OCI-LY1 (cell line): ENCODE measurements around the gene AURKB.

Source experiments
- H2AFZ ChIP-seq: fragments of 200-600 bp; sonication (generic), shearing (Covaris generic); 2 replicates; pipeline ENCODE4 v1.6.0; 2014; ENCODE audit warnings: antibody characterized with exemption, mild to moderate bottlenecking, low read length
- H3F3A ChIP-seq: fragments of 200-600 bp; sonication (generic), shearing (Covaris generic); 2 replicates; pipeline ENCODE4 v1.6.0; 2014; ENCODE audit warnings: mild to moderate bottlenecking, antibody characterized with exemption, low read length, moderate library complexity; ENCODE audit not compliant: insufficient read depth
- H3K27ac ChIP-seq: fragments of 200-600 bp; sonication (generic); 2 replicates; pipeline ENCODE4 v1.5.1; 2014; ENCODE audit warnings: low read length, mixed run types, mild to moderate bottlenecking, low read depth; ENCODE audit not compliant: poor library complexity, severe bottlenecking
- H3K27me3 ChIP-seq: fragments of 200-600 bp; sonication (generic); 2 replicates; pipeline ENCODE4 v1.6.0; 2014; ENCODE audit warnings: antibody characterized with exemption, mild to moderate bottlenecking, low read length, moderate library complexity; ENCODE audit not compliant: insufficient read depth
- H3K36me3 ChIP-seq: fragments of 200-600 bp; sonication (generic); 2 replicates; pipeline ENCODE4 v1.6.1; 2014; ENCODE audit warnings: mild to moderate bottlenecking, antibody characterized with exemption, low read length, moderate library complexity, mixed read lengths; ENCODE audit not compliant: insufficient read depth
- H3K4me1 ChIP-seq: fragments of 200-600 bp; sonication (generic); 2 replicates; pipeline ENCODE4 v1.5.1; 2014; ENCODE audit warnings: mild to moderate bottlenecking, low read length, moderate library complexity; ENCODE audit not compliant: insufficient read depth, severe bottlenecking
- H3K4me2 ChIP-seq: fragments of 200-600 bp; sonication (generic), shearing (Covaris generic); 2 replicates; pipeline ENCODE4 v1.6.1; 2014; ENCODE audit warnings: low read length
- H3K4me3 ChIP-seq: fragments of 200-600 bp; sonication (generic); 2 replicates; pipeline ENCODE4 v1.5.1; 2014; ENCODE audit warnings: low read length, low read depth, mild to moderate bottlenecking, mixed read lengths; ENCODE audit not compliant: poor library complexity, severe bottlenecking
- H3K79me2 ChIP-seq: fragments of 200-600 bp; shearing (Covaris generic); 2 replicates; pipeline ENCODE4 v1.6.1; 2016; ENCODE audit warnings: mixed run types, low read length, mixed read lengths; ENCODE audit not compliant: insufficient read depth
- H3K9ac ChIP-seq: fragments of 200-600 bp; sonication (generic), shearing (Covaris generic); 2 replicates; pipeline ENCODE4 v1.6.1; 2014; ENCODE audit warnings: mild to moderate bottlenecking, low read length, mixed read lengths
- H3K9me2 ChIP-seq: fragments of 200-600 bp; sonication (generic), shearing (Covaris generic); 2 replicates; pipeline ENCODE4 v1.6.1; 2014; ENCODE audit warnings: low read depth, mild to moderate bottlenecking, low read length, mixed read lengths
- H3K9me3 ChIP-seq: fragments of 200-600 bp; shearing (Covaris generic); 2 replicates; pipeline ENCODE4 v1.6.1; 2014; ENCODE audit warnings: low read length, mixed read lengths
- H4K20me1 ChIP-seq: fragments of 200-600 bp; sonication (generic), shearing (Covaris generic); 2 replicates; pipeline ENCODE4 v1.6.0; 2016; ENCODE audit warnings: mild to moderate bottlenecking, low read length; ENCODE audit not compliant: insufficient read depth
- EZH2 ChIP-seq: fragments of 200-600 bp; sonication (generic), shearing (Covaris generic); IDR thresholded peaks from 2 replicates; pipeline ENCODE4 v1.8.0; 2017; ENCODE audit warnings: borderline replicate concordance, mixed run types, mild to moderate bottlenecking, antibody characterized with exemption, low read length, moderate library complexity, mixed read lengths
- TF ChIP-seq, protein P1 (sequence below): fragments of 200-600 bp; sonication (generic), shearing (Covaris generic); IDR thresholded peaks from 2 replicates; pipeline ENCODE4 v1.5.1; 2017; ENCODE audit warnings: mild to moderate bottlenecking, antibody characterized with exemption, low read length, moderate library complexity, mixed read lengths

Gene AURKB

GRCh38 chr17:8209907-8210760, at the start of gene AURKB:
Gene AURKB (minus strand): TSS chr17:8210575. CDS start chr17:8210224, 351 bp downstream.
- Histone ChIP-seq H3F3A (no peaks in the 10 kb centered on the region; the same call in 1 of the 2 replicates), H2AFZ (0 out of 2 replicates have a peak within 1 kb of the TSS, but pooled peaks have one; percentile 25), H3K4me3 (peak within 1 kb of the TSS; percentile 87), H3K27me3 (no peaks in the 10 kb centered on the region), H3K9me2 (no peaks in the 10 kb centered on the region), H3K27ac (peak within 1 kb of the TSS; percentile 88), H4K20me1 (no peaks in the 10 kb centered on the region), H3K79me2 (peaks cover 17% of the 10 kb centered on the region), H3K9ac (peak within 1 kb of the TSS; percentile 92), H3K4me2 (peak within 1 kb of the TSS; percentile 70), H3K4me1 (peaks cover 31% of the 10 kb centered on the region), H3K9me3 (no peaks in the 10 kb centered on the region), H3K36me3 (peaks cover 28% of the 10 kb centered on the region)
- TF ChIP-seq EZH2 = no peak
- TF ChIP-seq, protein P1, sequence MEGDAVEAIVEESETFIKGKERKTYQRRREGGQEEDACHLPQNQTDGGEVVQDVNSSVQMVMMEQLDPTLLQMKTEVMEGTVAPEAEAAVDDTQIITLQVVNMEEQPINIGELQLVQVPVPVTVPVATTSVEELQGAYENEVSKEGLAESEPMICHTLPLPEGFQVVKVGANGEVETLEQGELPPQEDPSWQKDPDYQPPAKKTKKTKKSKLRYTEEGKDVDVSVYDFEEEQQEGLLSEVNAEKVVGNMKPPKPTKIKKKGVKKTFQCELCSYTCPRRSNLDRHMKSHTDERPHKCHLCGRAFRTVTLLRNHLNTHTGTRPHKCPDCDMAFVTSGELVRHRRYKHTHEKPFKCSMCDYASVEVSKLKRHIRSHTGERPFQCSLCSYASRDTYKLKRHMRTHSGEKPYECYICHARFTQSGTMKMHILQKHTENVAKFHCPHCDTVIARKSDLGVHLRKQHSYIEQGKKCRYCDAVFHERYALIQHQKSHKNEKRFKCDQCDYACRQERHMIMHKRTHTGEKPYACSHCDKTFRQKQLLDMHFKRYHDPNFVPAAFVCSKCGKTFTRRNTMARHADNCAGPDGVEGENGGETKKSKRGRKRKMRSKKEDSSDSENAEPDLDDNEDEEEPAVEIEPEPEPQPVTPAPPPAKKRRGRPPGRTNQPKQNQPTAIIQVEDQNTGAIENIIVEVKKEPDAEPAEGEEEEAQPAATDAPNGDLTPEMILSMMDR = no peak

DNA sequence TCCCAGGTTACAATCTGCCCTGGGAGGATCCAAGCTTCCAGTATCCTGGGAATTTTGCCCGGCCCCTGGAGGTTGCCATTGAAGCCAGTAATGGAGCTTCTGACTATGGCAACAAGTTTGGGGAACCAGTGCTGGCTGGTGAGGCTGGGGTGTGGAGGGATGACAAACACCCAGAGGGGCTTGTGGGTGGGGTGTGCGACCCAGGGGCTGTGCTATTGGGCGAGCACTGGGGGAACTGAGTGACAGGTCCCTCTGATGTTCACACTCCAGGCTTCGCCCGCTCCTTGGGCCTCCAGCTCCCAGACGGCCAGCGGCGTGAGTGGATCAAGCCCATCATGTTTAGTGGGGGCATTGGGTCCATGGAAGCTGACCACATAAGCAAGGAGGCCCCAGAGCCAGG, 47.4 kb upstream of the AURKB start:
- no peaks in the 10 kb centered on the region for H4K20me1 ChIP-seq
- H3K4me1 ChIP-seq = no peaks in the 10 kb centered on the region
- H3K9ac ChIP-seq = no peak overlapping the region
- no peaks in the 10 kb centered on the region for H3K27me3 ChIP-seq
- H3K9me3 ChIP-seq = no peaks in the 10 kb centered on the region
- TF ChIP-seq, protein P1 = no peak
- TF ChIP-seq EZH2 = no peak
- no peaks in the 10 kb centered on the region for H3K9me2 ChIP-seq
- no peaks in the 10 kb centered on the region for H3K79me2 ChIP-seq
- peaks cover 88% of the 10 kb centered on the region for H3K36me3 ChIP-seq
- H3K4me3 ChIP-seq = no peak overlapping the region
- no peak overlapping the region for H3K4me2 ChIP-seq
- H2AFZ ChIP-seq = no peak overlapping the region
- no peaks in the 10 kb centered on the region for H3F3A ChIP-seq
- no peak overlapping the region for H3K27ac ChIP-seq

DNA sequence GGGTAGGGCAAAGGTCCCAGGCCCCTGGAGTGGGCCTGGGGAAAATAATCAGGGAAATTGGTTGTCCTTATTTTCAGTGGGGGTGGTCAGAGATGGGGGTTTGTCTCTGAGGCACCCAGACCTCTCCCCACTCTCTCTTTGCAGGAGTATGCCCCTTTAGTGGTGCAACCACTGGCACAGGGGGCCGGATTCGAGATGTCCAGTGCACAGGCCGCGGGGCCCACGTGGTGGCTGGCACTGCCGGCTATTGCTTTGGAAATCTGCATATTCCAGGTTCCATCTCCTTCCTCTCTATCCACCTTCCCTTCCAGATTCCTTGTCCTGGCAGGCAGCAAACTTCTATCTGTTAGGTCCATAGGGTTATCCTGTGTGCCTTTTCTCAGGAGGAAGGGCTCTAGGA, 46.3 kb upstream of the AURKB start:
- H3K36me3 ChIP-seq = peaks cover 78% of the 10 kb centered on the region
- no peaks in the 10 kb centered on the region for H3K4me1 ChIP-seq

More for the DNA sequence above, 46.3 kb upstream of the AURKB start:
- H3F3A ChIP-seq = no peaks in the 10 kb centered on the region
- H4K20me1 ChIP-seq = no peaks in the 10 kb centered on the region
- H2AFZ ChIP-seq = no peak overlapping the region
- no peak for TF ChIP-seq EZH2
- TF ChIP-seq, protein P1 = no peak
- no peaks in the 10 kb centered on the region for H3K27me3 ChIP-seq
- H3K79me2 ChIP-seq = 0 out of 2 replicates have a peak, but pooled peaks cover 3% of the 10 kb centered on the region
- H3K9me2 ChIP-seq = no peaks in the 10 kb centered on the region
- no peak overlapping the region for H3K9ac ChIP-seq
- H3K4me3 ChIP-seq = no peak overlapping the region
- no peaks in the 10 kb centered on the region for H3K9me3 ChIP-seq
- H3K27ac ChIP-seq = no peak overlapping the region
- H3K4me2 ChIP-seq = no peak overlapping the region
